ENCODE data around the gene ZBED4. TPM values are rescaled to one million over a fixed set of nuclear protein-coding genes. Genes with fewer than 3 reads are reported as not detected.

ZBED4 gene
- total RNA-seq, 6 experiments from 2014 or later: 4.1 to 9.3 (median 5.2) TPM

GRCh38 chr22:49893025-49893424 lies 39.4 kb downstream of the ZBED4 start:
- no peak overlapping the region for H3K4me3 ChIP-seq
- ATAC-seq (peak in 1 of 4 donors; percentile 39), DNase-seq (no peak)
- TF ChIP-seq POLR2A (IDR thresholded peaks at IDR 0.05) (no peak), CTCF (IDR thresholded peaks at IDR 0.05) (no peak)
- intact Hi-C loops (cut with DNase I): no loop called here
- H3K4me1 ChIP-seq: no peaks in the 10 kb centered on the region
- no peak overlapping the region for H3K27ac ChIP-seq
- H3K9me3 ChIP-seq: peaks cover 0 to 4% (median 0%) of the 10 kb centered on the region in 4 donors
- peaks cover 0 to 2% (median 0%) of the 10 kb centered on the region in 4 donors for H3K36me3 ChIP-seq
- no peaks in the 10 kb centered on the region for H3K27me3 ChIP-seq
- WGBS (ENCODE audit: insufficient coverage, low coverage, low lambda C conversion rate, missing lambda C conversion rate): 78% methylated on average over 4 of the region's 4 CpGs

- Histone ChIP-seq H3K27me3 (no peaks in the 10 kb centered on the region), H3K36me3 (peaks cover 0 to 2% (median 0%) of the 10 kb centered on the region in 4 donors), H3K9me3 (no peaks in the 10 kb centered on the region), H3K27ac (no peak overlapping the region), H3K4me1 (no peaks in the 10 kb centered on the region), H3K4me3 (no peak overlapping the region)
- ATAC-seq (peak in 2 of 4 donors; percentile 13 to 42), DNase-seq (no peak)
- intact Hi-C loops (cut with DNase I): no loop called here
- TF ChIP-seq CTCF (IDR thresholded peaks at IDR 0.05) (no peak), POLR2A (IDR thresholded peaks at IDR 0.05) (no peak)
- 86% methylated on average over 4 of the region's 8 CpGs for WGBS (ENCODE audit: insufficient coverage, low coverage, low lambda C conversion rate, missing lambda C conversion rate)
Observed at GRCh38 chr22:49894322-49895054, 40.8 kb downstream of the ZBED4 start.

- no peak for DNase-seq
- intact Hi-C loops (cut with DNase I): no loop called here
- no peak for TF ChIP-seq POLR2A (IDR thresholded peaks at IDR 0.05)
- TF ChIP-seq CTCF (IDR thresholded peaks at IDR 0.05): no peak
Observed at GRCh38 chr22:49896201-49896600, 42.6 kb downstream of the ZBED4 start.

GRCh38 chr22:49897015-49897684 lies 43.5 kb downstream of the ZBED4 start:
- H3K27ac ChIP-seq: no peak overlapping the region
- DNase-seq (no peak), ATAC-seq (no peak)
- H3K9me3 ChIP-seq: no peaks in the 10 kb centered on the region
- peaks cover 0 to 5% (median 0%) of the 10 kb centered on the region in 4 donors for H3K36me3 ChIP-seq
- H3K27me3 ChIP-seq: no peaks in the 10 kb centered on the region
- intact Hi-C loops (cut with DNase I): no loop called here
- no peaks in the 10 kb centered on the region for H3K4me1 ChIP-seq
- no peak overlapping the region for H3K4me3 ChIP-seq
- TF ChIP-seq CTCF (IDR thresholded peaks at IDR 0.05) (no peak), POLR2A (IDR thresholded peaks at IDR 0.05) (no peak)
- 95% methylated on average over 8 of the region's 8 CpGs for WGBS (ENCODE audit: insufficient coverage, low coverage, low lambda C conversion rate, missing lambda C conversion rate)

More at GRCh38 chr22:49896201-49896600, 42.6 kb downstream of the ZBED4 start:
- WGBS (ENCODE audit: insufficient coverage, low coverage, low lambda C conversion rate, missing lambda C conversion rate): 63% methylated on average over 2 of the region's 5 CpGs
- no peaks in the 10 kb centered on the region for H3K36me3 ChIP-seq
- peak in 1 of 4 donors; percentile 38 for ATAC-seq
- H3K27ac ChIP-seq: no peak overlapping the region
- H3K27me3 ChIP-seq: no peaks in the 10 kb centered on the region
- H3K4me1 ChIP-seq: no peaks in the 10 kb centered on the region
- H3K4me3 ChIP-seq: no peak overlapping the region
- H3K9me3 ChIP-seq: no peaks in the 10 kb centered on the region

Measured in right lobe of liver (tissue), 6 donors.